Right lobe of liver (tissue), 6 donors: ENCODE data around the gene PTPRD. TPM values are rescaled to one million over a fixed set of nuclear protein-coding genes. Genes with fewer than 3 reads are reported as not detected.

Experiments used
- ATAC-seq, 4 donors: fragments of 200-7000 bp; cut with Tn5 transposase; one replicate each; pipeline ENCODE4 v1.9.1; 2020; ENCODE audit warnings: mild to moderate bottlenecking in 4 of 4, moderate library complexity in 4 of 4
- DNase-seq, 3 donors: peaks; one replicate each; pipeline ENCODE4 v3.0.0-alpha.2; 2020
- H3K27ac ChIP-seq, 3 donors: fragments of 200-600 bp; one replicate each; pipeline ENCODE4 v1.8.0; 2022
- H3K27me3 ChIP-seq, 2 donors: fragments of 200-600 bp; one replicate each; pipeline ENCODE4 v1.8.0; 2022
- H3K36me3 ChIP-seq, 4 donors: fragments of 200-600 bp; sonication (generic) in 1 of 4; one replicate each; pipeline versions ENCODE4 v1.5.1 to v1.8.0; 2017 to 2022; ENCODE audit warnings: control low read depth in 1 of 4
- H3K4me1 ChIP-seq, 4 donors: fragments of 200-600 bp; sonication (generic) in 1 of 4; one replicate each; pipeline versions ENCODE4 v1.5.1 to v1.8.0; 2017 to 2022; ENCODE audit warnings: control low read depth in 1 of 4
- H3K4me3 ChIP-seq, 3 donors: fragments of 200-600 bp; one replicate each; pipeline ENCODE4 v1.8.0; 2022
- H3K9me3 ChIP-seq, 4 donors: fragments of 200-600 bp; sonication (generic) in 1 of 4; one replicate each; pipeline versions ENCODE4 v1.5.1 to v1.8.0; 2017 to 2022; ENCODE audit warnings: control low read depth in 1 of 4
- CTCF ChIP-seq, 4 donors: fragments of 200-600 bp in 3 of 4; fragments of 450-650 bp in 1 of 4; IDR thresholded peaks; one replicate each; pipeline versions ENCODE4 v1.5.1 to v1.8.0; 2016 to 2022; ENCODE audit warnings: antibody characterized with exemption in 4 of 4, mild to moderate bottlenecking in 2 of 4
- POLR2A ChIP-seq: fragments of 450-650 bp; IDR thresholded peaks from one replicate; pipeline ENCODE4 v1.6.1; 2017; ENCODE audit warnings: antibody characterized with exemption, mild to moderate bottlenecking
- WGBS: methylation state at CpG from one replicate; pipeline ENCODE4 v1.1.6; 2018; ENCODE audit warnings: low coverage, low lambda C conversion rate; ENCODE audit not compliant: insufficient coverage; ENCODE audit errors: missing lambda C conversion rate; 5-methylcytosine and 5-hydroxymethylcytosine counted together
- intact Hi-C, 2 donors: fragments of 100-400 bp; cut with DNase I; formaldehyde crosslinking; loops; one replicate each; pipeline versions ENCODE4 v1.11.2 to v1.14.1; 2022
- total RNA-seq, 6 experiments: library from RNA; depleted of rRNA in 2 of 6; stranded (reverse); fragments of >200 nt in 2 of 6; fragmentation: NEBNext Ultra II Directional in 3 of 6; extraction: Animal tissue kit (Norgen Biotek cat#: 25700) in 3 of 6; gene quantifications; one replicate each; pipeline versions ENCODE4 v1.1.0 to v1.2.4, GENCODE V29; 2016 to 2023
- donor health status: DM: no; HTN: yes; CAD: no.
- donor health status: DM: no; HTN: no; CAD: no.
- donor health status: DM: no; HTN: no; CAD: no.
- donor health status: DM: no; HTN: yes; CAD: no.
- donor health status: DM: no; HTN: yes; CAD: no.

The PTPRD gene
- total RNA-seq, 6 experiments from 2014 or later = 5.4 to 29.8 (median 13.9) TPM

DNA sequence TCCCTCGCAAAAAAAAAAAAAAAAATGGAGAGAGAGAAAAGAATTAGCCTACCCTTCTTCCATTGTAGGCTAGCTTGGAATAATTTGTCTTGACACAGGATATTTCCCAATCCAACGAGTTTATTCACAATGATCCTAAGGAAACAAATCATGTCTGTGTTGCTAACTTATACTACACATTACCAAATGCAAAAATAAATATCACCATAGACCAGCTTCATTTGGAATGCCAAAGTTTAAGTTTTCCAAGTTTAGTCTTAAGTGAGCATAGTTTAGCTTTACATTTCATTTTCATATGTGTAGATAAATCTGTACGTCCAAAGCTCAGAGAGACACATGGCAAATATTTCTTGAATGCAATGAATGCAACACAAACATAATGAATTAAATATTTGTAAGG is 1707.1 kb downstream of the PTPRD start:
- H3K4me3 ChIP-seq = no peak overlapping the region
- intact Hi-C loops = no loop called here
- no peaks in the 10 kb centered on the region for H3K9me3 ChIP-seq
- 53% methylated on average over 3 of the region's 3 CpGs for WGBS
- no peaks in the 10 kb centered on the region for H3K4me1 ChIP-seq
- H3K27me3 ChIP-seq = no peaks in the 10 kb centered on the region
- no peak overlapping the region for H3K27ac ChIP-seq
- TF ChIP-seq CTCF (IDR thresholded peaks at IDR 0.05) = no peak
- no peak for DNase-seq
- H3K36me3 ChIP-seq = no peaks in the 10 kb centered on the region
- ATAC-seq = no peak

- intact Hi-C loops = no loop called here
- Histone ChIP-seq H3K36me3 (no peaks in the 10 kb centered on the region), H3K27ac (no peak overlapping the region), H3K4me3 (no peak overlapping the region), H3K4me1 (no peaks in the 10 kb centered on the region), H3K9me3 (no peaks in the 10 kb centered on the region), H3K27me3 (no peaks in the 10 kb centered on the region)
- DNase-seq = no peak
- ATAC-seq = no peak
- TF ChIP-seq CTCF (IDR thresholded peaks at IDR 0.05) = no peak
- no peak for TF ChIP-seq POLR2A
- WGBS = 74% methylated on average over 8 of the region's 8 CpGs
Observed at GRCh38 chr9:8904771-8905515, 1707.9 kb downstream of the PTPRD start.

DNA sequence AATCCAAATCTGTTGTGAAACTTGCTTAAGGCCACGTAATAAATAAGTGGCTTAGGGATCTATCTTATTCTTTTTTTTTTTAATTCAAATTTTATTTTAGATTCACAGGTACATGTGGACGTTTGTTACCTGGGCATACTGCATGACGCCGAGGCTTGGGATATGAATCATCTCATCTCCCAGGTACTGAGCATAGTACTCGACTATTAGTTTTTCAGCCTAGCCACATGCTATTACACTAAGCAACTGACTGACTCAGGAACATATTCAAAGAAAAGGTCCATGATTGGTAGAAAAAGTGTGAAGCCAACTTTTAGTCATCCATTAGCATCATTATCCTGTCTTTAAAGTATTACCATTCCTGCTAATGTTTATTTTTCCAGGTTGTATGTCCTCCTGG is 1709.7 kb downstream of the PTPRD start:
- Histone ChIP-seq H3K4me1 (no peaks in the 10 kb centered on the region), H3K36me3 (no peaks in the 10 kb centered on the region), H3K27me3 (no peaks in the 10 kb centered on the region), H3K27ac (no peak overlapping the region), H3K4me3 (no peak overlapping the region), H3K9me3 (no peaks in the 10 kb centered on the region)
- DNase-seq (no peak), ATAC-seq (no peak)
- no peak for TF ChIP-seq CTCF (IDR thresholded peaks at IDR 0.05)
- no peak for TF ChIP-seq POLR2A
- intact Hi-C loops = no loop called here
- 56% methylated on average over 5 of the region's 5 CpGs for WGBS

- H3K4me1 ChIP-seq = no peaks in the 10 kb centered on the region
- TF ChIP-seq POLR2A (no peak), CTCF (IDR thresholded peaks at IDR 0.05) (no peak)
- intact Hi-C loops = no loop called here
- no peaks in the 10 kb centered on the region for H3K9me3 ChIP-seq
- 30% methylated on average over 2 of the region's 2 CpGs for WGBS
- no peak for ATAC-seq
- no peak overlapping the region for H3K27ac ChIP-seq
- H3K4me3 ChIP-seq = no peak overlapping the region
- DNase-seq = no peak
- H3K27me3 ChIP-seq = no peaks in the 10 kb centered on the region
- no peaks in the 10 kb centered on the region for H3K36me3 ChIP-seq
Observed at GRCh38 chr9:8901146-8901545, 1711.7 kb downstream of the PTPRD start.
